Thoracic aorta (tissue), 2 donors: ENCODE measurements around the gene PCDH1. TPM values are rescaled to one million over a fixed set of nuclear protein-coding genes. Genes with fewer than 3 reads are reported as not detected.

ENCODE experiments used
- ATAC-seq: fragments of 150-250 bp; one replicate; pipeline ENCODE4 v1.8.0; 2017; ENCODE audit warnings: low read depth; ENCODE audit not compliant: insufficient number of reproducible peaks, low FRiP score
- DNase-seq: peaks from one replicate; pipeline ENCODE4 v3.0.0-alpha.2; 2020; ENCODE audit warnings: low spot score
- H3K27ac ChIP-seq, 2 donors: fragments of 200-600 bp; sonication (generic); 1 replicate in 1 of 2; 2 replicates in 1 of 2; pipeline ENCODE4 v1.5.1; 2016; ENCODE audit warnings: mild to moderate bottlenecking in 2 of 2, moderate library complexity in 2 of 2
- H3K27me3 ChIP-seq: fragments of 200-600 bp; sonication (generic); replicated peaks from 2 replicates; pipeline ENCODE4 v1.6.0; 2016; ENCODE audit warnings: mild to moderate bottlenecking; ENCODE audit not compliant: insufficient read depth
- H3K36me3 ChIP-seq: fragments of 200-600 bp; sonication (generic); one replicate; pipeline ENCODE4 v1.5.1; 2016
- H3K4me1 ChIP-seq, 2 donors: fragments of 200-600 bp; sonication (generic); 1 replicate in 1 of 2; 2 replicates in 1 of 2; pipeline versions ENCODE4 v1.5.1 to v1.6.0; 2016; ENCODE audit warnings: low read depth in 2 of 2, mild to moderate bottlenecking in 1 of 2; ENCODE audit not compliant: control insufficient read depth in 1 of 2
- H3K4me3 ChIP-seq: fragments of 200-600 bp; sonication (generic); 2 replicates; pipeline ENCODE4 v1.5.1; 2016; ENCODE audit warnings: mild to moderate bottlenecking
- H3K9me3 ChIP-seq: fragments of 200-600 bp; sonication (generic); 2 replicates; pipeline ENCODE4 v1.5.1; 2016
- CTCF ChIP-seq: fragments of 200-600 bp; sonication (generic); IDR thresholded peaks from one replicate; pipeline ENCODE4 v1.5.1; 2019; ENCODE audit warnings: antibody characterized with exemption
- total RNA-seq, 2 donors: library from RNA; depleted of rRNA; stranded (reverse); fragments of >200 nt; gene quantifications; one replicate each; pipeline versions ENCODE4 v1.1.0 to v1.2.3, GENCODE V29; 2016

PCDH1 gene
- total RNA-seq, 2 donors from 2014 or later, result 24.6 to 43.4 TPM

DNA sequence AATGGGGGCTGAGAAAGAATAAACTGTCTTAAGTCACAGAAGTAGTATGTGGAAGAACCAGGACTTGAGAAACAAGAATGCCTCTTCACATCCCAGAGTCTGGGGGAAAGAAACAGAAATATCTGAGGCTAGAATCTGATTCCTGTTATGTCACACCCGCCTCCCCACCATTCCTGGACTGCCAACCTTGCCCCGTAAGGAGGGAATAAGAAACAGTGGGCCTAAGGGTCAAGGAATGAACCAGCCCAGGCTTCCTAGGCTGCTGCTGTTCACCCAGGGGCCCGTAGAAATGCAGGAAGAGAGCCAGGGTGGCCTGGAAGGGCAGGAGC, 4.3 kb downstream of the PCDH1 start:
- no peak for TF ChIP-seq CTCF
- H3K4me3 ChIP-seq, result no peak overlapping the region
- peaks cover 12 to 25% of the 10 kb centered on the region in 2 donors for H3K4me1 ChIP-seq
- no peak for ATAC-seq
- no peak overlapping the region for H3K27ac ChIP-seq
- DNase-seq, result no peak
- H3K9me3 ChIP-seq, result no peaks in the 10 kb centered on the region
- H3K27me3 ChIP-seq, result peaks cover 8% of the 10 kb centered on the region
- H3K36me3 ChIP-seq, result no peaks in the 10 kb centered on the region

DNA sequence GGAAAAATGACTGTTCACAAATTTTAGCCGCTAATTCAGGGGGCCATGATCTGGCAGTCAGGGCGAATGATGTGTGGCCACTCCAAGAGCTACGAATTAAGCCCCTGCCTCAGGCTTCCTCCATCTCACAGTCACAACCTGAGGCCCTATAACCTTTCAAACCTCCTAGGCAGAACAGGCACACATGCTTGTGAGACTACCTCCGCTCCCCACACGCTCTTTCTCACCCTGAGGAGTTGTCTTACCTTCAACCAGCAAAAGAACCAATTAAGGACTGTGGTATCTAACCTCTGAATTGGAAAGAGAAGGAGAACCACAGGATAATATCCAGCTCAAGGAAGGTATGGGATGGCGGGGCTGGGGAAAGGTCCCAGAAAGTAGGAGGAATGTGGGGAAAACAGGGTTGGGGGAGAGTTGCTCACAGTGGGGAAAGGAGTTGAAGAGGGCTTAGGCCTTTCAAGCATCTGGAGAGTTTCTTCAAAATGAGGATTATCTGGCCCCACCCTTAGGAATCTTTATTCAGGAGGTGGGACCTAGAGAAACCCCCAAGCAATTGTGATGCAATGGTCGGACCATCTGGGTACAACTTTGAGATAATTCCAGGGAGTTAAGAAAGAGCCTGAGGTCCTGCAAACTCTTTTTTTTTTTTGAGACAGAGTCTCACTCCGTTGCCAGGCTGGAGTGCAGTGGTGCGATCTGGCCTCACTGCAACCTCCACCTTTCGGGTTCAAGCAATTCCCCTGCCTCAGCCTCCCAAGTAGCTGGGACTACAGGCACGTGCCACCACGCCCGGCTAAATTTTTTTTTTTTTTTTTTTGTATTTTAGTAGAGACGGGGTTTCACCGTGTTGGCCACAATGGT, 5.5 kb downstream of the PCDH1 start:
- Histone ChIP-seq H3K27ac (no peak overlapping the region), H3K9me3 (no peaks in the 10 kb centered on the region), H3K36me3 (no peaks in the 10 kb centered on the region), H3K4me3 (no peak overlapping the region), H3K4me1 (peaks cover 9 to 22% of the 10 kb centered on the region in 2 donors), H3K27me3 (peaks cover 8% of the 10 kb centered on the region)
- ATAC-seq (no peak), DNase-seq (no peak)
- TF ChIP-seq CTCF, result no peak

DNA sequence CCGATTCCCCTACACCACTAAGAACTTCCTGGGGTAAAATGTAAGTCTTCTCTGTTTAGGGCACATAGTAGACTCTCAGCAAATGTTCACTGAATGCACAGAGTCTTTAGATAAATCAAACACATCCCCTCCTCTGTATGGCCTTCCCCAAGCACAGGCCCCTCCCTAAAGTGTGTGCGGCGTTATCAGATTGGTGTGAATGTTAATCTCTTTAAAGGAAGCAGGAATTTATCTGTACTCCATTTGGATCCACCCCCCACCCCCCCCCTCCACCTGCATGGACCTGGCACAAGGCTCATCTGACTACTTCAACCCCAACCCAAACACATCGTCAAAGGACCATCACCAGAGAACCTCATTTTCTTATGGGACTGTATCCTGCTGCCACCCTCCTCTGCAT, 6.3 kb downstream of the PCDH1 start:
- H3K9me3 ChIP-seq, result no peaks in the 10 kb centered on the region
- peaks cover 5 to 14% of the 10 kb centered on the region in 2 donors for H3K4me1 ChIP-seq
- no peak overlapping the region for H3K27ac ChIP-seq
- no peak for TF ChIP-seq CTCF
- DNase-seq, result no peak
- no peak for ATAC-seq
- no peaks in the 10 kb centered on the region for H3K36me3 ChIP-seq
- H3K27me3 ChIP-seq, result peaks cover 8% of the 10 kb centered on the region
- no peak overlapping the region for H3K4me3 ChIP-seq

- no peak for ATAC-seq
- Histone ChIP-seq H3K4me3 (no peak overlapping the region), H3K9me3 (no peaks in the 10 kb centered on the region), H3K27ac (no peak overlapping the region), H3K4me1 (peaks cover 0 to 4% of the 10 kb centered on the region in 2 donors), H3K27me3 (peaks cover 4% of the 10 kb centered on the region), H3K36me3 (no peaks in the 10 kb centered on the region)
- DNase-seq, result no peak
- TF ChIP-seq CTCF, result no peak
These were observed 7.3 kb downstream of the PCDH1 start for GRCh38 chr5:141870871-141871270.

- DNase-seq, result no peak
- Histone ChIP-seq H3K9me3 (no peaks in the 10 kb centered on the region), H3K27ac (no peak overlapping the region), H3K36me3 (no peaks in the 10 kb centered on the region), H3K4me1 (no peaks in the 10 kb centered on the region), H3K4me3 (no peak overlapping the region), H3K27me3 (no peaks in the 10 kb centered on the region)
- no peak for TF ChIP-seq CTCF
- no peak for ATAC-seq
These were observed 8.0 kb downstream of the PCDH1 start for GRCh38 chr5:141870228-141870627.
